Uterus (tissue), 2 donors: Measurements from ENCODE around the gene NT5E.

ENCODE experiments used
- CTCF ChIP-seq, 4 experiments: fragments of 200-600 bp in 2 of 4; fragments of 450-650 bp in 2 of 4; sonication (generic) in 2 of 4; IDR thresholded peaks; one replicate each; pipeline ENCODE4 v1.5.1; 2016 to 2019; ENCODE audit warnings: antibody characterized with exemption in 4 of 4, mild to moderate bottlenecking in 2 of 4, moderate library complexity in 1 of 4
- POLR2A ChIP-seq, 2 donors: fragments of 450-650 bp; IDR thresholded peaks; one replicate each; pipeline ENCODE4 v1.6.1; 2016; ENCODE audit warnings: antibody characterized with exemption in 2 of 2, mild to moderate bottlenecking in 1 of 2, moderate library complexity in 1 of 2

GRCh38 chr6:85496856-85497255 lies 47.0 kb downstream of the NT5E start:
- TF ChIP-seq POLR2A (IDR thresholded peaks at IDR 0.05), result no peak
- TF ChIP-seq CTCF (IDR thresholded peaks at IDR 0.05), result no peak
